Measurements from ENCODE around the gene ZBTB5.

Gene ZBTB5

GRCh38 chr9:37455884-37456647 lies 9.2 kb downstream of the ZBTB5 start:
- peaks cover 33% of the 10 kb centered on the region for H3K4me1 Mint-ChIP-seq
- ATAC-seq (replicated peaks; ENCODE audit: extremely low read depth, poor library complexity, severe bottlenecking) (no peak), DNase-seq (ENCODE audit: low spot score in 2 of 2) (no peak)
- peak overlapping the region; percentile 85 for H3K27ac Mint-ChIP-seq (ENCODE audit: low read depth)
- no peak overlapping the region for H3K4me3 Mint-ChIP-seq
- H3K36me3 Mint-ChIP-seq (ENCODE audit: insufficient read depth): peaks cover 2% of the 10 kb centered on the region
- H3K9me3 Mint-ChIP-seq: no peaks in the 10 kb centered on the region
- H3K27me3 Mint-ChIP-seq: no peaks in the 10 kb centered on the region

GRCh38 chr9:37454238-37454637 lies 11.0 kb downstream of the ZBTB5 start:
- DNase-seq (ENCODE audit: low spot score in 2 of 2) (no peak), ATAC-seq (replicated peaks; ENCODE audit: extremely low read depth, poor library complexity, severe bottlenecking) (no peak)
- Mint-ChIP-seq H3K9me3 (no peaks in the 10 kb centered on the region), H3K36me3 (ENCODE audit: insufficient read depth) (peaks cover 7% of the 10 kb centered on the region), H3K27ac (ENCODE audit: low read depth) (no peak overlapping the region), H3K27me3 (no peaks in the 10 kb centered on the region), H3K4me3 (no peak overlapping the region), H3K4me1 (peaks cover 33% of the 10 kb centered on the region)

GRCh38 chr9:37453827-37454226 lies 11.4 kb downstream of the ZBTB5 start:
- no peak for DNase-seq (ENCODE audit: low spot score in 2 of 2)
- Mint-ChIP-seq H3K27ac (ENCODE audit: low read depth) (no peak overlapping the region), H3K4me3 (no peak overlapping the region), H3K9me3 (no peaks in the 10 kb centered on the region), H3K27me3 (no peaks in the 10 kb centered on the region), H3K36me3 (ENCODE audit: insufficient read depth) (peaks cover 7% of the 10 kb centered on the region), H3K4me1 (peaks cover 33% of the 10 kb centered on the region)
- no peak for ATAC-seq (replicated peaks; ENCODE audit: extremely low read depth, poor library complexity, severe bottlenecking)

GRCh38 chr9:37452611-37453010 lies 12.6 kb downstream of the ZBTB5 start:
- H3K4me1 Mint-ChIP-seq: peaks cover 31% of the 10 kb centered on the region
- ATAC-seq (replicated peaks; ENCODE audit: extremely low read depth, poor library complexity, severe bottlenecking): no peak
- DNase-seq (ENCODE audit: low spot score in 2 of 2): no peak
- H3K4me3 Mint-ChIP-seq: no peak overlapping the region
- H3K9me3 Mint-ChIP-seq: no peaks in the 10 kb centered on the region
- no peaks in the 10 kb centered on the region for H3K27me3 Mint-ChIP-seq
- H3K36me3 Mint-ChIP-seq (ENCODE audit: insufficient read depth): peaks cover 7% of the 10 kb centered on the region
- no peak overlapping the region for H3K27ac Mint-ChIP-seq (ENCODE audit: low read depth)

GRCh38 chr9:37451628-37452027 lies 13.6 kb downstream of the ZBTB5 start:
- Mint-ChIP-seq H3K27ac (ENCODE audit: low read depth) (peak overlapping the region; percentile 44), H3K4me1 (peaks cover 32% of the 10 kb centered on the region), H3K4me3 (no peak overlapping the region), H3K9me3 (no peaks in the 10 kb centered on the region), H3K36me3 (ENCODE audit: insufficient read depth) (peaks cover 5% of the 10 kb centered on the region), H3K27me3 (no peaks in the 10 kb centered on the region)
- DNase-seq (ENCODE audit: low spot score in 2 of 2) (no peak), ATAC-seq (replicated peaks; ENCODE audit: extremely low read depth, poor library complexity, severe bottlenecking) (no peak)

GRCh38 chr9:37449862-37450632 lies 15.2 kb downstream of the ZBTB5 start:
- Mint-ChIP-seq H3K9me3 (no peaks in the 10 kb centered on the region), H3K36me3 (ENCODE audit: insufficient read depth) (peaks cover 7% of the 10 kb centered on the region), H3K4me1 (peaks cover 29% of the 10 kb centered on the region), H3K27ac (ENCODE audit: low read depth) (no peak overlapping the region), H3K4me3 (no peak overlapping the region), H3K27me3 (no peaks in the 10 kb centered on the region)
- DNase-seq (ENCODE audit: low spot score in 2 of 2) (no peak), ATAC-seq (replicated peaks; ENCODE audit: extremely low read depth, poor library complexity, severe bottlenecking) (no peak)

GRCh38 chr9:37447111-37447510 lies 18.1 kb downstream of the ZBTB5 start:
- DNase-seq (ENCODE audit: low spot score in 2 of 2): no peak
- Mint-ChIP-seq H3K27ac (ENCODE audit: low read depth) (no peak overlapping the region), H3K9me3 (no peaks in the 10 kb centered on the region), H3K4me3 (no peak overlapping the region), H3K4me1 (peaks cover 12% of the 10 kb centered on the region), H3K27me3 (no peaks in the 10 kb centered on the region), H3K36me3 (ENCODE audit: insufficient read depth) (peaks cover 14% of the 10 kb centered on the region)
- no peak for ATAC-seq (replicated peaks; ENCODE audit: extremely low read depth, poor library complexity, severe bottlenecking)

- Mint-ChIP-seq H3K9me3 (no peaks in the 10 kb centered on the region), H3K27me3 (no peaks in the 10 kb centered on the region), H3K4me3 (no peak overlapping the region), H3K27ac (ENCODE audit: low read depth) (peak overlapping the region; percentile 22), H3K36me3 (ENCODE audit: insufficient read depth) (peaks cover 20% of the 10 kb centered on the region), H3K4me1 (peaks cover 12% of the 10 kb centered on the region)
- ATAC-seq (replicated peaks; ENCODE audit: extremely low read depth, poor library complexity, severe bottlenecking) (no peak), DNase-seq (ENCODE audit: low spot score in 2 of 2) (no peak)
Measured at GRCh38 chr9:37446401-37446800, 18.8 kb downstream of the ZBTB5 start.

- H3K4me3 Mint-ChIP-seq: no peak overlapping the region
- H3K4me1 Mint-ChIP-seq: peaks cover 12% of the 10 kb centered on the region
- peaks cover 18% of the 10 kb centered on the region for H3K36me3 Mint-ChIP-seq (ENCODE audit: insufficient read depth)
- ATAC-seq (replicated peaks; ENCODE audit: extremely low read depth, poor library complexity, severe bottlenecking) (no peak), DNase-seq (ENCODE audit: low spot score in 2 of 2) (no peak)
- no peaks in the 10 kb centered on the region for H3K9me3 Mint-ChIP-seq
- no peaks in the 10 kb centered on the region for H3K27me3 Mint-ChIP-seq
- H3K27ac Mint-ChIP-seq (ENCODE audit: low read depth): no peak overlapping the region
Measured at GRCh38 chr9:37445832-37446231, 19.4 kb downstream of the ZBTB5 start.

GRCh38 chr9:37444890-37445289 lies 20.4 kb downstream of the ZBTB5 start:
- Mint-ChIP-seq H3K4me1 (peaks cover 12% of the 10 kb centered on the region), H3K4me3 (no peak overlapping the region), H3K9me3 (no peaks in the 10 kb centered on the region), H3K36me3 (ENCODE audit: insufficient read depth) (peaks cover 15% of the 10 kb centered on the region), H3K27me3 (no peaks in the 10 kb centered on the region), H3K27ac (ENCODE audit: low read depth) (peak overlapping the region; percentile 35)
- no peak for ATAC-seq (replicated peaks; ENCODE audit: extremely low read depth, poor library complexity, severe bottlenecking)
- no peak for DNase-seq (ENCODE audit: low spot score in 2 of 2)

GRCh38 chr9:37443566-37443965 lies 21.7 kb downstream of the ZBTB5 start:
- Mint-ChIP-seq H3K27ac (ENCODE audit: low read depth) (no peak overlapping the region), H3K4me1 (peaks cover 12% of the 10 kb centered on the region), H3K36me3 (ENCODE audit: insufficient read depth) (peaks cover 19% of the 10 kb centered on the region), H3K9me3 (no peaks in the 10 kb centered on the region), H3K27me3 (no peaks in the 10 kb centered on the region), H3K4me3 (no peak overlapping the region)
- ATAC-seq (replicated peaks; ENCODE audit: extremely low read depth, poor library complexity, severe bottlenecking) (no peak), DNase-seq (ENCODE audit: low spot score in 2 of 2) (no peak)

- H3K4me1 Mint-ChIP-seq: peaks cover 15% of the 10 kb centered on the region
- peaks cover 21% of the 10 kb centered on the region for H3K36me3 Mint-ChIP-seq (ENCODE audit: insufficient read depth)
- no peaks in the 10 kb centered on the region for H3K27me3 Mint-ChIP-seq
- H3K9me3 Mint-ChIP-seq: no peaks in the 10 kb centered on the region
- DNase-seq (ENCODE audit: low spot score in 2 of 2) (no peak), ATAC-seq (replicated peaks; ENCODE audit: extremely low read depth, poor library complexity, severe bottlenecking) (no peak)
- H3K4me3 Mint-ChIP-seq: no peak overlapping the region
- H3K27ac Mint-ChIP-seq (ENCODE audit: low read depth): no peak overlapping the region
Measured at GRCh38 chr9:37442556-37442955, 22.7 kb downstream of the ZBTB5 start.

- peaks cover 24% of the 10 kb centered on the region for H3K36me3 Mint-ChIP-seq (ENCODE audit: insufficient read depth)
- no peak overlapping the region for H3K27ac Mint-ChIP-seq (ENCODE audit: low read depth)
- no peaks in the 10 kb centered on the region for H3K9me3 Mint-ChIP-seq
- no peak for DNase-seq (ENCODE audit: low spot score in 2 of 2)
- peaks cover 14% of the 10 kb centered on the region for H3K4me1 Mint-ChIP-seq
- ATAC-seq (replicated peaks; ENCODE audit: extremely low read depth, poor library complexity, severe bottlenecking): no peak
- no peaks in the 10 kb centered on the region for H3K27me3 Mint-ChIP-seq
- H3K4me3 Mint-ChIP-seq: no peak overlapping the region
Measured at GRCh38 chr9:37441776-37442370, 23.4 kb downstream of the ZBTB5 start.

Measured in central memory CD8-positive, alpha-beta T cell (primary cell).